CD8-positive, alpha-beta memory T cell (primary cell): Measurements from ENCODE around the gene WRNIP1. TPM values are rescaled to one million over a fixed set of nuclear protein-coding genes. Genes with fewer than 3 reads are reported as not detected.
A peak's percentile ranks its signal among the peaks of the same experiment; 100 is the strongest.

Source experiments
- CTCF ChIA-PET: fragments of 350-600 bp; sonication (Branson Sonifier 250); formaldehyde crosslinking; loops from one replicate; lab custom pipeline; 2021; ENCODE audit warnings: antibody characterized with exemption; lab: Charles Lee
- POLR2A ChIA-PET: fragments of 350-600 bp; sonication (Branson Sonifier 250); formaldehyde crosslinking; loops from one replicate; lab custom pipeline; 2021; ENCODE audit warnings: antibody characterized with exemption; lab: Charles Lee
- DNase-seq, 5 donors: peaks; one replicate each; pipeline versions ENCODE4 v3.0.0 to v3.0.0-alpha.2; 2020 to 2022; ENCODE audit warnings: mixed read lengths in 1 of 5
- H3K27ac ChIP-seq: one replicate; pipeline ENCODE4 v1.7.0; 2013; ENCODE audit warnings: low read depth, mild to moderate bottlenecking, low read length, moderate library complexity
- H3K27me3 ChIP-seq: 2 replicates; pipeline ENCODE4 v1.7.0; 2013; ENCODE audit warnings: low read length, mild to moderate bottlenecking; ENCODE audit not compliant: insufficient read depth, poor library complexity, severe bottlenecking
- H3K36me3 ChIP-seq: 2 replicates; pipeline ENCODE4 v1.7.0; 2013; ENCODE audit warnings: mild to moderate bottlenecking, low read length, moderate library complexity; ENCODE audit not compliant: insufficient read depth
- H3K4me1 ChIP-seq: 2 replicates; pipeline ENCODE4 v1.7.0; 2013; ENCODE audit warnings: mild to moderate bottlenecking, low read length, moderate library complexity; ENCODE audit not compliant: insufficient read depth
- H3K4me3 ChIP-seq: 2 replicates; pipeline ENCODE4 v1.7.0; 2013; ENCODE audit warnings: mild to moderate bottlenecking, low read length
- H3K9me3 ChIP-seq: 2 replicates; pipeline ENCODE4 v1.7.0; 2013; ENCODE audit warnings: mild to moderate bottlenecking, low read length
- H3K27ac Mint-ChIP-seq, 8 donors: one replicate each; pipeline ENCODE4 v1.8.0; 2020 to 2021; ENCODE audit warnings: mixed read lengths in 8 of 8, mild to moderate bottlenecking in 6 of 8, inconsistent platforms in 3 of 8, moderate library complexity in 3 of 8
- H3K27me3 Mint-ChIP-seq, 2 donors: one replicate each; pipeline ENCODE4 v1.8.0; 2020 to 2021; ENCODE audit warnings: mixed read lengths in 2 of 2, mild to moderate bottlenecking in 1 of 2, moderate library complexity in 1 of 2
- H3K36me3 Mint-ChIP-seq, 3 donors: one replicate each; pipeline ENCODE4 v1.8.0; 2020 to 2021; ENCODE audit warnings: mixed read lengths in 3 of 3, inconsistent platforms in 1 of 3, mild to moderate bottlenecking in 1 of 3
- H3K4me1 Mint-ChIP-seq, 3 donors: one replicate each; pipeline ENCODE4 v1.8.0; 2020 to 2021; ENCODE audit warnings: mixed read lengths in 3 of 3, inconsistent platforms in 1 of 3, mild to moderate bottlenecking in 1 of 3
- H3K4me3 Mint-ChIP-seq, 7 donors: one replicate each; pipeline ENCODE4 v1.8.0; 2020 to 2021; ENCODE audit warnings: mixed read lengths in 7 of 7, mild to moderate bottlenecking in 6 of 7, moderate library complexity in 4 of 7, inconsistent platforms in 2 of 7
- H3K9me3 Mint-ChIP-seq, 5 donors: one replicate each; pipeline ENCODE4 v1.8.0; 2020 to 2022; ENCODE audit warnings: mixed read lengths in 5 of 5, mild to moderate bottlenecking in 3 of 5, moderate library complexity in 2 of 5, inconsistent platforms in 1 of 5
- polyA plus RNA-seq: library from polyadenylated mRNA; unstranded; fragments of 300-500 nt; fragmentation: Illumina TruSeq; gene quantifications from one replicate; pipeline ENCODE4 v1.2.3, GENCODE V29; 2021
- total RNA-seq, 2 experiments: library from RNA; stranded (reverse); gene quantifications; one replicate each; pipeline ENCODE4 v1.2.3, GENCODE V29; 2021

WRNIP1 gene
- total and polyA plus RNA-seq, 3 experiments from 2014 or later = 55.8 to 58.7 (median 58.5) TPM

DNA sequence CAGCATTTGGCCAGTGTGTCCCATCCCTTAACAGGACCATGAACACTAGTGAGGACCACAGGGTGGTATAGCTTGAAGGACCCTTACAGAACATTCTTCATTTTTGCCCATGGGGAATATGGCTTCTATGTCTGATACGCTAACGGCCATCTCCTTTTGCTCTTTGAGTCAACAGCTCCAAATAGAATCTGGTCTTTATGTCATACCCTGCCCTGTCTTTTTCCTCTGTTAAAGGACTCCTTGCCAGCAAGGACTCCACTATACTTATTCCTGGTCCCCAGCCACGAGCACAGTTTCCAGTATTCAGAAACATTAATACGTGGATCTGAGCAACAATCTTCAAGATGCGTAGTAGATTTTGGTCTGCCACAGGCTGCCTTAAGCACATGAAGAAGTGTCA lies 53.9 kb downstream of the WRNIP1 start:
- ChIA-PET CTCF (no interaction called here), POLR2A (no interaction called here)
- DNase-seq = no peak
- H3K27me3 ChIP-seq = no peaks in the 10 kb centered on the region
- Mint-ChIP-seq H3K4me3 (no peak overlapping the region), H3K27ac (no peak overlapping the region), H3K36me3 (peaks cover 3 to 25% (median 5%) of the 10 kb centered on the region in 3 donors), H3K9me3 (peaks cover 14 to 26% (median 21%) of the 10 kb centered on the region in 5 donors), H3K4me1 (peaks cover 0 to 6% (median 0%) of the 10 kb centered on the region in 3 donors), H3K27me3 (no peaks in the 10 kb centered on the region)
- H3K4me1 ChIP-seq = no peaks in the 10 kb centered on the region
- H3K9me3 ChIP-seq = peaks cover 7% of the 10 kb centered on the region
- H3K4me3 ChIP-seq = no peak overlapping the region
- no peaks in the 10 kb centered on the region for H3K36me3 ChIP-seq
- H3K27ac ChIP-seq = no peak overlapping the region

- H3K9me3 Mint-ChIP-seq = peaks cover 14 to 26% (median 21%) of the 10 kb centered on the region in 5 donors
- no peaks in the 10 kb centered on the region for H3K36me3 ChIP-seq
- peaks cover 3 to 25% (median 5%) of the 10 kb centered on the region in 3 donors for H3K36me3 Mint-ChIP-seq
- DNase-seq = no peak
- no peak overlapping the region for H3K27ac Mint-ChIP-seq
- no peaks in the 10 kb centered on the region for H3K4me1 ChIP-seq
- no peaks in the 10 kb centered on the region for H3K27me3 Mint-ChIP-seq
- no peaks in the 10 kb centered on the region for H3K27me3 ChIP-seq
- H3K4me3 ChIP-seq = no peak overlapping the region
- no peak overlapping the region for H3K27ac ChIP-seq
- CTCF ChIA-PET = no interaction called here
- POLR2A ChIA-PET = no interaction called here
- H3K4me1 Mint-ChIP-seq = peaks cover 0 to 6% (median 0%) of the 10 kb centered on the region in 3 donors
- peaks cover 7% of the 10 kb centered on the region for H3K9me3 ChIP-seq
- H3K4me3 Mint-ChIP-seq = no peak overlapping the region
Measured at GRCh38 chr6:2819978-2820377, 54.8 kb downstream of the WRNIP1 start.

DNA sequence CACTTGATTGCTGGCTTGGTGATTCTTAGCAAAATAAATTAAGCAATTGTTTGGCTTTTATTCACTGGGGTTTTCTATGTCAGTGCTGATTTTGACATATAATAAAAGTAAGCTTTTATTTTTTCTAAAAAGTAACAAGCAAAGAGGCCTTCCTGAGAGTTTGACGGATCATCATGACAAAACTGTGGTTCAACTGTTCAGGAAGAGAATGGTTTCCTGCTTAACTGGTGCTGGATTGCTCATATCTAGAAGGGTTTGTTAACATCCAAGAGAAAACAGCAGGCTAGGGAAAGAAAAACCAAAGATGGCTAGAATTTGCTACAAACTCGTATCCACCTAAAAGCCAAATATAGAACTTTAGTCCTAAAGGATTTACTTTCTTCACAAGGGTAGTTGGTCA lies 55.2 kb downstream of the WRNIP1 start:
- Mint-ChIP-seq H3K27ac (no peak overlapping the region), H3K4me3 (no peak overlapping the region), H3K36me3 (peaks cover 3 to 22% (median 5%) of the 10 kb centered on the region in 3 donors), H3K4me1 (peaks cover 0 to 6% (median 0%) of the 10 kb centered on the region in 3 donors), H3K9me3 (peaks cover 10 to 22% (median 16%) of the 10 kb centered on the region in 5 donors), H3K27me3 (no peaks in the 10 kb centered on the region)
- Histone ChIP-seq H3K4me1 (no peaks in the 10 kb centered on the region), H3K27me3 (no peaks in the 10 kb centered on the region), H3K27ac (no peak overlapping the region), H3K9me3 (peaks cover 7% of the 10 kb centered on the region), H3K4me3 (no peak overlapping the region), H3K36me3 (no peaks in the 10 kb centered on the region)
- ChIA-PET POLR2A (no interaction called here), CTCF (no interaction called here)
- no peak for DNase-seq

DNA sequence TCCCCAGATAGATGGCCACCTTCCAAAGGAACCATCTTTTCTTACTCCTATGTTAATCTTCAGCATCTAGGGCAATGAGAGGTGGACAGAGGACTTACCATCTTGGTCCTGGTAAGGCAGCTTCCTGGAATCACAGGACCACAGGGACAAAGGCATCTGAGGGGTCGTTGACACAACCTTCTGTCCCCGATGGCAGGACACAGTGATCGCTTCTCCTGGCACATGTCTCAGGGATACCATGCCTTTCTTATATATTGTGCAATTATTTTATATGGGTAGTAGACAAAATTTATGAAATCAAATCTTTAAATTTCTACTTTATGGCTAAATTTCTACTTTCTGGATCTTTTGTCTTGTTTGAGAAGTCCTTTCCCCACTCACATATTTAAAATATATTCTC lies 56.4 kb downstream of the WRNIP1 start:
- H3K4me1 ChIP-seq = no peaks in the 10 kb centered on the region
- no peak for DNase-seq
- H3K27me3 Mint-ChIP-seq = no peaks in the 10 kb centered on the region
- no peaks in the 10 kb centered on the region for H3K27me3 ChIP-seq
- H3K4me1 Mint-ChIP-seq = peaks cover 0 to 6% (median 0%) of the 10 kb centered on the region in 3 donors
- no peak overlapping the region for H3K4me3 Mint-ChIP-seq
- H3K27ac ChIP-seq = no peak overlapping the region
- H3K4me3 ChIP-seq = no peak overlapping the region
- CTCF ChIA-PET = no interaction called here
- H3K27ac Mint-ChIP-seq = no peak overlapping the region
- H3K36me3 ChIP-seq = no peaks in the 10 kb centered on the region
- no peaks in the 10 kb centered on the region for H3K9me3 ChIP-seq
- POLR2A ChIA-PET = no interaction called here
- H3K36me3 Mint-ChIP-seq = peaks cover 1 to 12% (median 3%) of the 10 kb centered on the region in 3 donors
- H3K9me3 Mint-ChIP-seq = peaks cover 5 to 10% (median 6%) of the 10 kb centered on the region in 5 donors

- H3K36me3 Mint-ChIP-seq = peaks cover 0 to 3% (median 0%) of the 10 kb centered on the region in 3 donors
- H3K27me3 ChIP-seq = no peaks in the 10 kb centered on the region
- CTCF ChIA-PET = no interaction called here
- no peak overlapping the region for H3K4me3 Mint-ChIP-seq
- POLR2A ChIA-PET = interaction anchor here (0.6 kb wide), 1 partner anchor 653 kb away, joined by 3 read pairs; no protein-coding TSS in a partner anchor
- no peaks in the 10 kb centered on the region for H3K4me1 ChIP-seq
- H3K27ac ChIP-seq = no peak overlapping the region
- no peak overlapping the region for H3K4me3 ChIP-seq
- no peaks in the 10 kb centered on the region for H3K27me3 Mint-ChIP-seq
- H3K36me3 ChIP-seq = no peaks in the 10 kb centered on the region
- peaks cover 0 to 2% (median 0%) of the 10 kb centered on the region in 3 donors for H3K4me1 Mint-ChIP-seq
- H3K9me3 Mint-ChIP-seq = no peaks in the 10 kb centered on the region
- no peak for DNase-seq
- no peak overlapping the region for H3K27ac Mint-ChIP-seq
- no peaks in the 10 kb centered on the region for H3K9me3 ChIP-seq
Measured at GRCh38 chr6:2823104-2823850, 58.1 kb downstream of the WRNIP1 start.

GRCh38 chr6:2826131-2826530 lies 60.9 kb downstream of the WRNIP1 start:
- CTCF ChIA-PET = interaction anchor here (1.4 kb wide), 1 partner anchor 28 kb away, joined by 3 read pairs; no protein-coding TSS in a partner anchor
- H3K9me3 Mint-ChIP-seq = no peaks in the 10 kb centered on the region
- POLR2A ChIA-PET = no interaction called here
- no peaks in the 10 kb centered on the region for H3K4me1 ChIP-seq
- no peaks in the 10 kb centered on the region for H3K36me3 ChIP-seq
- H3K27me3 ChIP-seq = no peaks in the 10 kb centered on the region
- no peak for DNase-seq
- peak overlapping the region in 1 of 8 donors; percentile 42 for H3K27ac Mint-ChIP-seq
- H3K9me3 ChIP-seq = no peaks in the 10 kb centered on the region
- H3K4me3 ChIP-seq = no peak overlapping the region
- H3K27ac ChIP-seq = no peak overlapping the region
- peaks cover 0 to 5% (median 0%) of the 10 kb centered on the region in 3 donors for H3K4me1 Mint-ChIP-seq
- H3K36me3 Mint-ChIP-seq = peaks cover 0 to 5% (median 4%) of the 10 kb centered on the region in 3 donors
- no peaks in the 10 kb centered on the region for H3K27me3 Mint-ChIP-seq
- H3K4me3 Mint-ChIP-seq = no peak overlapping the region

DNA sequence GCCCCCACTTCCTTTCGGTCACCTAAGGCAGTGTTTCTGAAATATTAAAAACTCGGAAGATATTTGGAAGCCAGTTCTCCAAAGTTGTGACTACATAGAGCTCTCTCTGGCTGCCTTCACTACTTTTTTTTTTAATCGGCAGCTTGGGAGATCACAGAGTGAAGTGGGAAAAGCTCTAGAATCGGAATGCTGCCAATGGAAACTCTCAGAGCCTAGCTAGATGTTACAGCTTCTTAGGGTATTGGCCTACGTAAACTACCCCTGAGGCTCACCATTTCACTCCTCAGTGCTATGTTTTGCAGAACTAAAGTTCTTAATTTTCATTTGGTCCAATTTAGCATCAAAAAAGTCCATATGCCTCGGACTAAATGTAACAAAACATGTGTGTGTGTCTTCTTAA lies 61.9 kb downstream of the WRNIP1 start:
- H3K4me1 Mint-ChIP-seq = peaks cover 0 to 5% (median 0%) of the 10 kb centered on the region in 3 donors
- no peak overlapping the region for H3K27ac Mint-ChIP-seq
- H3K36me3 Mint-ChIP-seq = peaks cover 0 to 10% (median 7%) of the 10 kb centered on the region in 3 donors
- H3K4me3 Mint-ChIP-seq = no peak overlapping the region
- H3K9me3 Mint-ChIP-seq = no peaks in the 10 kb centered on the region
- Histone ChIP-seq H3K4me3 (no peak overlapping the region), H3K27ac (no peak overlapping the region), H3K27me3 (no peaks in the 10 kb centered on the region), H3K4me1 (no peaks in the 10 kb centered on the region), H3K36me3 (no peaks in the 10 kb centered on the region), H3K9me3 (no peaks in the 10 kb centered on the region)
- DNase-seq = no peak
- ChIA-PET CTCF (interaction anchor here (2.8 kb wide), 1 partner anchor 15 kb away, joined by 8 read pairs; the partner anchor contains the start of gene SERPINB1), POLR2A (no interaction called here)
- peaks cover 0 to 2% of the 10 kb centered on the region in 2 donors for H3K27me3 Mint-ChIP-seq

GRCh38 chr6:2828629-2829028 lies 63.4 kb downstream of the WRNIP1 start:
- Mint-ChIP-seq H3K4me1 (peaks cover 0 to 5% (median 0%) of the 10 kb centered on the region in 3 donors), H3K4me3 (no peak overlapping the region), H3K36me3 (peaks cover under 1 to 19% (median 10%) of the 10 kb centered on the region in 3 donors), H3K9me3 (no peaks in the 10 kb centered on the region), H3K27ac (no peak overlapping the region), H3K27me3 (peaks cover 0 to 2% of the 10 kb centered on the region in 2 donors)
- H3K9me3 ChIP-seq = no peaks in the 10 kb centered on the region
- no peak overlapping the region for H3K4me3 ChIP-seq
- no peaks in the 10 kb centered on the region for H3K4me1 ChIP-seq
- H3K27ac ChIP-seq = no peak overlapping the region
- H3K27me3 ChIP-seq = no peaks in the 10 kb centered on the region
- POLR2A ChIA-PET = no interaction called here
- CTCF ChIA-PET = interaction anchor here (1.1 to 2.8 kb wide), 3 partner anchors 13 to 124 kb away, joined by 4 to 8 read pairs (median 5); partner anchors contain the start of gene SERPINB1
- H3K36me3 ChIP-seq = peaks cover 5% of the 10 kb centered on the region
- no peak for DNase-seq
